Adrenal gland (tissue), 12 donors: ENCODE measurements around the gene ALDH8A1. TPM values are rescaled to one million over a fixed set of nuclear protein-coding genes. Genes with fewer than 3 reads are reported as not detected.

Experiments used
- DNase-seq, 7 donors: peaks; one replicate each; pipeline ENCODE4 v3.0.0-alpha.2; 2019 to 2020
- H3K27ac ChIP-seq, 5 donors: fragments of 200-600 bp; sonication (generic) in 4 of 5; 1 replicate in 3 of 5; 2 replicates in 2 of 5; pipeline versions ENCODE4 v1.5.1 to v1.8.0; 2016 to 2020; ENCODE audit warnings: mild to moderate bottlenecking in 1 of 5
- H3K27me3 ChIP-seq: fragments of 200-600 bp; 2 replicates; pipeline ENCODE4 v1.8.0; 2021
- H3K36me3 ChIP-seq, 2 donors: fragments of 200-600 bp; replicated peaks in 1 of 2; 1 replicate in 1 of 2; 2 replicates in 1 of 2; pipeline versions ENCODE4 v1.5.1 to v1.8.0; 2018 to 2022
- H3K4me1 ChIP-seq, 2 donors: fragments of 200-600 bp; replicated peaks in 1 of 2; 1 replicate in 1 of 2; 2 replicates in 1 of 2; pipeline versions ENCODE4 v1.5.1 to v1.8.0; 2018 to 2021
- H3K4me3 ChIP-seq, 4 donors: fragments of 200-600 bp; sonication (generic) in 3 of 4; one replicate each; pipeline ENCODE4 v1.5.1; 2016 to 2018
- H3K9me3 ChIP-seq, 3 donors: fragments of 200-600 bp; sonication (generic) in 1 of 3; replicated peaks in 1 of 3; 1 replicate in 2 of 3; 2 replicates in 1 of 3; pipeline versions ENCODE4 v1.5.1 to v1.8.0; 2016 to 2021
- POLR2A ChIP-seq, 2 donors: fragments of 450-650 bp; IDR thresholded peaks; one replicate each; pipeline ENCODE4 v1.6.1; 2017; ENCODE audit warnings: antibody characterized with exemption in 2 of 2, mild to moderate bottlenecking in 2 of 2, moderate library complexity in 1 of 2
- WGBS, 4 donors: extraction: QIAGEN DNeasy Blood & Tissue Kit in 2 of 4; methylation state at CpG; one replicate each; pipeline versions ENCODE4 v1.1.5 to v1.1.7; 2013 to 2017; 5-methylcytosine and 5-hydroxymethylcytosine counted together
- intact Hi-C, 2 donors: fragments of 100-400 bp; cut with DNase I; formaldehyde crosslinking; loops; one replicate each; pipeline versions ENCODE4 v1.14.1 to v1.15.0; 2022 to 2023
- polyA plus RNA-seq, 3 donors: library from polyadenylated mRNA; stranded (reverse); fragments of 200-250 nt in 2 of 3; fragments of 350-450 nt in 1 of 3; fragmentation: Illumina TruSeq in 1 of 3; extraction: RNeasy Lipid Tissue Mini Kit (QIAGEN cat#74804) in 1 of 3; gene quantifications; one replicate each; pipeline ENCODE4 v1.2.3, GENCODE V29; 2013 to 2014
- total RNA-seq, 9 donors: library from RNA; depleted of rRNA in 4 of 9; stranded (reverse); fragments of >200 nt in 4 of 9; fragments of 120-200 nt in 1 of 9; fragmentation: NEBNext Ultra II Directional in 1 of 9; extraction: Animal tissue kit (Norgen Biotek cat#: 25700) in 1 of 9; gene quantifications; one replicate each; pipeline versions ENCODE4 v1.1.0 to v1.2.4, GENCODE V29; 2013 to 2023
- TF ChIP-seq, protein P1 (sequence below), 6 experiments: fragments of 450-650 bp in 4 of 6; fragments of 200-600 bp in 2 of 6; sonication (generic) in 1 of 6; IDR thresholded peaks; 1 replicate in 5 of 6; 2 replicates in 1 of 6; pipeline versions ENCODE4 v1.5.1 to v1.8.0; 2016 to 2021; ENCODE audit warnings: antibody characterized with exemption in 6 of 6, mild to moderate bottlenecking in 2 of 6, moderate library complexity in 1 of 6
- donor health status: healthy with polysubstance abuse.
- donor health status: Bipolar disorder and iron deficiency.
- donor health status: DM: yes; HTN: yes; CAD: no.
- donor health status: DM: no; HTN: no; CAD: no.
- donor health status: DM: no; HTN: no; CAD: no.
- donor health status: DM: yes; HTN: yes; CAD: no.

Gene ALDH8A1
- total and polyA plus RNA-seq, 12 donors, result 0.24 to 4.5 (median 0.94) TPM

DNA sequence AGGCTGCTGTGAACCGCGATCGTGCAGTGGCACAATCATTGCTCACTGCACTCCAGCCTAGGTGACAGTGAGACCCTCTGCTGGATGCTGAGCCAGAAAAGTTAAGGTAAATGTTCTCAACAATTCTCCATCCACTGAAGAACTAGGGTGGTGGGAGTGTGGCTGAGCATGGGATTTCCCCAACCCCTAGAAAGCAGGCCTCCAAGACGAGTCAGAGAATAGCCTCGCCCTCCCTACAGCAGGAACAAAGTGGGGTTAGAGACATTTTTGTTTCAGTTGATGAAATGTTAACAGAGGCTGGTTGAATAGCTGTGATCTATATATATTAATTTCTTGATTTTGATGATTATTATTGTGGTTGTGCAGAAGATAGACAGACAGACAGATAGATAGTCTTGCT, 6.1 kb upstream of the ALDH8A1 start:
- WGBS, 4 donors, result 91 to 98% (median 93%) methylated on average over 5 of the region's 5 CpGs
- TF ChIP-seq POLR2A (IDR thresholded peaks at IDR 0.05), result no peak
- TF ChIP-seq, protein P1, sequence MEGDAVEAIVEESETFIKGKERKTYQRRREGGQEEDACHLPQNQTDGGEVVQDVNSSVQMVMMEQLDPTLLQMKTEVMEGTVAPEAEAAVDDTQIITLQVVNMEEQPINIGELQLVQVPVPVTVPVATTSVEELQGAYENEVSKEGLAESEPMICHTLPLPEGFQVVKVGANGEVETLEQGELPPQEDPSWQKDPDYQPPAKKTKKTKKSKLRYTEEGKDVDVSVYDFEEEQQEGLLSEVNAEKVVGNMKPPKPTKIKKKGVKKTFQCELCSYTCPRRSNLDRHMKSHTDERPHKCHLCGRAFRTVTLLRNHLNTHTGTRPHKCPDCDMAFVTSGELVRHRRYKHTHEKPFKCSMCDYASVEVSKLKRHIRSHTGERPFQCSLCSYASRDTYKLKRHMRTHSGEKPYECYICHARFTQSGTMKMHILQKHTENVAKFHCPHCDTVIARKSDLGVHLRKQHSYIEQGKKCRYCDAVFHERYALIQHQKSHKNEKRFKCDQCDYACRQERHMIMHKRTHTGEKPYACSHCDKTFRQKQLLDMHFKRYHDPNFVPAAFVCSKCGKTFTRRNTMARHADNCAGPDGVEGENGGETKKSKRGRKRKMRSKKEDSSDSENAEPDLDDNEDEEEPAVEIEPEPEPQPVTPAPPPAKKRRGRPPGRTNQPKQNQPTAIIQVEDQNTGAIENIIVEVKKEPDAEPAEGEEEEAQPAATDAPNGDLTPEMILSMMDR (IDR thresholded peaks at IDR 0.05), result no peak
- no peaks in the 10 kb centered on the region for H3K36me3 ChIP-seq

DNA sequence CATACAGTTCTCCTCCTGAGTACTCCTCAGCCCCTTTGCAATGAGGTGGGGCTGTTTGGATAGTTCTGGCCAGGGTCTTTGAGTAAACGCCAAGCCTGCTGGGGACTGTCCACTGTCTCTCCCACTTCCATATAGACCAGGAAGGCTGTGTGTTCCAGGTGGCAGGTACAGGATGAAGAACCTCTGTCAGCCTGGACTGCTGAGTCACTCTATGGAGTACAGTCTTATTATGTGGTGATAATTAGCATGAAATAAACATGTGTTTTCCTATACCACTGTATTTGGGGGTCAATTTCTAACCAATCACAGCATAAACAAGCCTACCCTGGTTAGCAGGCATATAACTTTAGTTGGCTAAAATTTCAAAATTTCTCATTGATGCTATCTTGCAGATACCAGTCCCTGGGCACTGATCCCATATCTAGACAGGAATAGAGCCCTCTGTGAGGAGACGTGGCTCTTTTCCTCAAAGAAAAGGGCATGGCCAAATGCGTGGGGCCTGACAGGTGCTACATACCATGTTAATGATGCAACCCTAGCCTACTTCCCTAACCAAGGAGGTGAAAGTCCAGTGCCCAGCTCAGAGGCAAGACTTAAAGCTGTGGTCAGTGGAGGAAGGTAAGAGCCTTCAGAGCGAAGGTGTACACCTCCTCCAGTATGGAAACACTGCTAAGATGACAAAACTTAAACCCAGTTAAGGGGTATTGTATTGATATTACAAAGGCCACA, 4.5 kb upstream of the ALDH8A1 start:
- Histone ChIP-seq H3K4me1 (no peaks in the 10 kb centered on the region), H3K4me3 (no peak overlapping the region), H3K9me3 (no peaks in the 10 kb centered on the region), H3K27ac (no peak overlapping the region), H3K27me3 (no peaks in the 10 kb centered on the region), H3K36me3 (no peaks in the 10 kb centered on the region)
- intact Hi-C loops, result no loop called here
- TF ChIP-seq POLR2A (IDR thresholded peaks at IDR 0.05), result no peak
- TF ChIP-seq, protein P1 (IDR thresholded peaks at IDR 0.05), result no peak
- no peak for DNase-seq
- 79 to 91% (median 83%) methylated on average over 3 to 4 of the region's 4 CpGs for WGBS, 4 donors

More for the DNA sequence above, 6.1 kb upstream of the ALDH8A1 start:
- intact Hi-C loops, result no loop called here
- no peak overlapping the region for H3K27ac ChIP-seq
- H3K4me1 ChIP-seq, result no peaks in the 10 kb centered on the region
- no peak for DNase-seq
- H3K27me3 ChIP-seq, result no peaks in the 10 kb centered on the region
- H3K4me3 ChIP-seq, result no peak overlapping the region
- no peaks in the 10 kb centered on the region for H3K9me3 ChIP-seq

DNA sequence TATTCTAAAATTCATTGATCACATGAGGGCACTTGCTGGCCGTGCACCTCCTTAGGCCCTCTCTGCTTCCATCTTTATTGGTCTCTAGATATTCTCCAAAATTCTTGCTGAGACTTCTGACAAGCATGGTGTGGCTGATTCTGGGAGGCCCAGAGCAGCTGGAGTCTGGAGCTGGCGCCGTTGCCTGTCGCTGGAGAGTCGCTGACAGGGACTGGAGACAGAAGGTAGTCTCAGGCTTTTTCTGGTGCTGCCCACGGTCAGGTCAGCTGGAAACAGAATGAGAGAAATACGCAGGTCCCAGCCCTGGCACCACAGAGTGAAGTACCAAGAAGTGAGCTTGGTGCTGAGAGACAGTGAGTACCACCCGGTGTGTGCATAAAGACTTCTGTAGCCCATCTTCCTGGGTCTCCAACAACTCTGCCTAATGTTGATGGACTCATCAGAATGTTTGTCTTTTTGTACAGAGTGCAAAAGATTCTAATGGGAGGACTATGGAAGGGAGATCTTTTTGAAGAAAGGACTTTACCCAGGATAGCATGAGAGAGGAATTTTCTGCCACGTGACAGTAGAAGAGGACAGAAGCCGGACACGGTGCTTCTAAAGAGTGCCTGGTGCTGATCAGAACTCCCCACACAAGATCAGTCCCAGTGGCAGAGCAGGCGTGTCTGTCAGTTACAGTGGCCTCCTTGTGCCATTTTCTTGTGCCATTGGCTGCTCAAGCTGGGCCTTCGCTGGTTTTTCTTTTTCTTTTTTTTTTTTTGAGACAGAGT, 1.8 kb upstream of the ALDH8A1 start:
- Histone ChIP-seq H3K9me3 (no peaks in the 10 kb centered on the region), H3K4me1 (no peaks in the 10 kb centered on the region), H3K4me3 (no peak overlapping the region), H3K36me3 (no peaks in the 10 kb centered on the region), H3K27me3 (no peaks in the 10 kb centered on the region), H3K27ac (no peak overlapping the region)
- TF ChIP-seq, protein P1 (IDR thresholded peaks at IDR 0.05), result no peak
- TF ChIP-seq POLR2A (IDR thresholded peaks at IDR 0.05), result no peak
- intact Hi-C loops, result no loop called here
- DNase-seq, result no peak
- WGBS, 4 donors, result 88 to 92% (median 90%) methylated on average over 13 of the region's 13 CpGs

DNA sequence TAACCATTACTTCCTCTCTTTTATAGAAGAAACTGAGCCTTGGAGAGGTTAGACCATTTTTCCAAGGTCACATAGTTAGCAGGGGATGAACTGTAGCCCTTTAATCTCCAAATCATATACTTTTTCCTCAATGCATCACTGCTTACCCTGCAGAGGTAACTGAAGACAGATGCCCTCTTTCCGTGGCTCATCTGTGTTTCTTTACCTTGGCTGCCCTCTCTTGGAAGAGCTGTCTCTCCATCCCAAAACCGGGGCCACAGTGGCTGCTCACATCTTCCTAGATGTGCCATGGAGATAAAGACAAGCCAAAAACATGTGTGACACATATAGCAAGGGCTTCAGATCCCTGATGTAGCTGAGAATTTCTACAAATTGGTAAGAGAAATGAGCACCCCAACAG, 581 bp upstream of the ALDH8A1 start:
- TF ChIP-seq POLR2A (IDR thresholded peaks at IDR 0.05), result no peak
- TF ChIP-seq, protein P1 (IDR thresholded peaks at IDR 0.05), result no peak
- no peak overlapping the region for H3K4me3 ChIP-seq
- no peaks in the 10 kb centered on the region for H3K36me3 ChIP-seq
- no peak for DNase-seq
- intact Hi-C loops, result no loop called here
- H3K4me1 ChIP-seq, result no peaks in the 10 kb centered on the region
- 59 to 62% (median 61%) methylated on average over 2 of the region's 2 CpGs for WGBS, 4 donors
- no peak overlapping the region for H3K27ac ChIP-seq
- H3K9me3 ChIP-seq, result no peaks in the 10 kb centered on the region
- no peaks in the 10 kb centered on the region for H3K27me3 ChIP-seq
